ENCODE data around the gene JMJD6.

DNA sequence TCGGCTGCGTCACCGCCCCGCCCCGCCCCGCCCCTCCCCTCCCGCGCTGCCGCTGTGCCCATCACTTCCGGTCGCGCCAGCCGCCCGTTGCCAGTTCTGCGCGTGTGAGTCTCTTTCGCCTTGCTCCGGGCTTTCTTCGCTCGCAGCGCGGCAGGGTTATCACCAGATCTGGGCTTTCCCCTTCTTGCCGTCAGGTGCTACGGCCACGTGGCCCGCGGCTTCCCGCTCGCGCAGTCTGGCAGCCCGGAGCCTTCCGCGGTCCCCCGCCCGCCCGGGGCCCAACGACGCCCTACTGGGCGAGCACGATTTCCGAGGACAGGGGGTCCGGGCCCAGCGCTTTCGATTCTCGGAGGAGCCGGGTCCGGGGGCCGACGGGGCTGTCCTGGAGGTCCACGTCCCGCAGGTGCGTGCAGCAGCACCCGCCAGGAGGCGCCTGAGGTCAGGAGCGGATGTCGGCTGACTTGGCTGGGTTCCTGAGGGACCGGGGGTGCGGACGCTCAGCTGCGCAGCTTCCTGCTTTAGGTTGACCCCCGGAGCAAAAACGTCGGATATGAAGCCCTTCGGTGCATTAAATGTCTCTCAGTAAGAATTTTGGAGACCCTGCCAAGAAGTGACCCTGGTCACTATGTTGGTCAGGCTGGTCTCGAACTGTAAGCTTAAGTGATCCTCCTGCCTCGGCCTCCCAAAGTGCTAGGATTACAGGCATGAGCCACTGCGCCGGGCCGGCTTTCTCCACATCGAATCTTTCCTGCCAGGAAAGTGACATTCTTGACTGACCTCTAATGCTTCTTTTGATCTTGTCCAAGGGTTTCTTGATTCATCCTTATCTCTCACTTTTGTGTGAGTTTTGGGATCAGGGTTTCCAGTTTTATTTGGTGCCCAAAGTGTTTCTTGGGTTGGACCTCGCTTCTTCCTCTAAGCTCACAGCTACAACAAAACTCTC is 641 bp upstream of the JMJD6 start, which contains the start of gene METTL23:
- TF ChIP-seq, protein P1, sequence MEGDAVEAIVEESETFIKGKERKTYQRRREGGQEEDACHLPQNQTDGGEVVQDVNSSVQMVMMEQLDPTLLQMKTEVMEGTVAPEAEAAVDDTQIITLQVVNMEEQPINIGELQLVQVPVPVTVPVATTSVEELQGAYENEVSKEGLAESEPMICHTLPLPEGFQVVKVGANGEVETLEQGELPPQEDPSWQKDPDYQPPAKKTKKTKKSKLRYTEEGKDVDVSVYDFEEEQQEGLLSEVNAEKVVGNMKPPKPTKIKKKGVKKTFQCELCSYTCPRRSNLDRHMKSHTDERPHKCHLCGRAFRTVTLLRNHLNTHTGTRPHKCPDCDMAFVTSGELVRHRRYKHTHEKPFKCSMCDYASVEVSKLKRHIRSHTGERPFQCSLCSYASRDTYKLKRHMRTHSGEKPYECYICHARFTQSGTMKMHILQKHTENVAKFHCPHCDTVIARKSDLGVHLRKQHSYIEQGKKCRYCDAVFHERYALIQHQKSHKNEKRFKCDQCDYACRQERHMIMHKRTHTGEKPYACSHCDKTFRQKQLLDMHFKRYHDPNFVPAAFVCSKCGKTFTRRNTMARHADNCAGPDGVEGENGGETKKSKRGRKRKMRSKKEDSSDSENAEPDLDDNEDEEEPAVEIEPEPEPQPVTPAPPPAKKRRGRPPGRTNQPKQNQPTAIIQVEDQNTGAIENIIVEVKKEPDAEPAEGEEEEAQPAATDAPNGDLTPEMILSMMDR (IDR thresholded peaks at IDR 0.05; ENCODE audit: poor library complexity), result peak; percentile 78
- TF ChIP-seq EZH2 (IDR thresholded peaks at IDR 0.05; ENCODE audit: borderline replicate concordance) (no peak), EZH2phosphoT487 (IDR thresholded peaks at IDR 0.05; ENCODE audit: low read depth, severe bottlenecking, unreplicated experiment) (no peak)
